ENCODE results near the gene NACAD. TPM values are rescaled to one million over a fixed set of nuclear protein-coding genes. Genes with fewer than 3 reads are reported as not detected.

The NACAD gene
- polyA plus RNA-seq, 2 of the 4 experiments (the other 2 are of a cell fraction) = 0.03 to 0.43 TPM

DNA sequence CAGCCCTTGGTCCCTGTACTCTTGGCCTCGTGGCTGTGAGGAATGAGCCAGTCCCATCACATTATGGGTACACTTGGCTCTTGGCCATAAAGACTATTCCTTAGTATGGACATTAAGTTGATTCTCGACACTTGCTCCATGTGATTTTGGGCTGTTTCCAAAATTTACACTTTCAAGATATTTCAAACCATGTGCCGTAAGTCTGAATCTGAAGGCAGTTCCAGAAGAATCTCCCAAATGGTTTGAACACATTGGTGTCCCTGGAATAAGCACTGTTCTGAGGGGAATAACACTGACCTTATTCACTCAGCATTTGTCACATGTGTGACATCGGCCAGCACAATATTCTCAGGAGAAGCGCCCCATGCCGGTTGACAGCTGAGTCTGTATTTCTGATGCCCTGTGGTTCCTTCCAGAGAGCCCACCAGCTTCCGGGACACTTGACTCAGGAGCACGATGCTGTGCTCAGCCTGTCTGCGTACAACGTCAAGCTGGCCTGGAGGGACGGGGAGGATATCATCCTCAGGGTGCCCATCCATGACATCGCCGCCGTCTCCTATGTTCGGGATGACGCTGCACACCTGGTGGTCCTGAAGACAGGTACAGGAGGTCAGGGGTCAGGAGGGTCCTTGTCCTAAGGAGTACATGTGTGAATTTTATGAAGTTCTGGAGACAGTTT lies 24.6 kb downstream of the NACAD start:
- Histone ChIP-seq H3K27ac (no peak overlapping the region), H3K4me2 (no peak overlapping the region), H3K9me3 (no peaks in the 10 kb centered on the region), H3K4me1 (no peaks in the 10 kb centered on the region), H3K4me3 (no peak overlapping the region)
- ATAC-seq = no peak
- WGBS (ENCODE audit: missing lambda C conversion rate) = 93% methylated on average over 16 of the region's 16 CpGs
- FAIRE-seq = no peak
- ChIA-PET POLR2A (no interaction called here), CTCF (no interaction called here)
- TF ChIP-seq HEYL (CRISPR knock-in tag; IDR thresholded peaks at IDR 0.05) (no peak), TP53 (CRISPR knock-in tag; IDR thresholded peaks at IDR 0.05) (no peak), SREBF2 (IDR thresholded peaks at IDR 0.05) (no peak), EHF (CRISPR knock-in tag; IDR thresholded peaks at IDR 0.05) (no peak), EP300 (IDR thresholded peaks at IDR 0.05) (no peak), KDM5A (IDR thresholded peaks at IDR 0.05) (no peak), RCOR1 (IDR thresholded peaks at IDR 0.05; ENCODE audit: low read depth, low read length) (no peak), MAFK (IDR thresholded peaks at IDR 0.05; ENCODE audit: partially characterized antibody) (no peak), MYC (IDR thresholded peaks at IDR 0.05; ENCODE audit: borderline replicate concordance, low read length) (no peak), ZSCAN20 (CRISPR knock-in tag; IDR thresholded peaks at IDR 0.05) (no peak), JUNB (IDR thresholded peaks at IDR 0.05) (no peak), SMC3 (IDR thresholded peaks at IDR 0.05) (no peak), ESRRA (IDR thresholded peaks at IDR 0.05; ENCODE audit: borderline replicate concordance, low read length) (no peak), HDAC2 (IDR thresholded peaks at IDR 0.05) (no peak)
- TF ChIP-seq, protein P1, sequence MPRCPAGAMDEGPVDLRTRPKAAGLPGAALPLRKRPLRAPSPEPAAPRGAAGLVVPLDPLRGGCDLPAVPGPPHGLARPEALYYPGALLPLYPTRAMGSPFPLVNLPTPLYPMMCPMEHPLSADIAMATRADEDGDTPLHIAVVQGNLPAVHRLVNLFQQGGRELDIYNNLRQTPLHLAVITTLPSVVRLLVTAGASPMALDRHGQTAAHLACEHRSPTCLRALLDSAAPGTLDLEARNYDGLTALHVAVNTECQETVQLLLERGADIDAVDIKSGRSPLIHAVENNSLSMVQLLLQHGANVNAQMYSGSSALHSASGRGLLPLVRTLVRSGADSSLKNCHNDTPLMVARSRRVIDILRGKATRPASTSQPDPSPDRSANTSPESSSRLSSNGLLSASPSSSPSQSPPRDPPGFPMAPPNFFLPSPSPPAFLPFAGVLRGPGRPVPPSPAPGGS (IDR thresholded peaks at IDR 0.05) = no peak
- TF ChIP-seq, protein P2, sequence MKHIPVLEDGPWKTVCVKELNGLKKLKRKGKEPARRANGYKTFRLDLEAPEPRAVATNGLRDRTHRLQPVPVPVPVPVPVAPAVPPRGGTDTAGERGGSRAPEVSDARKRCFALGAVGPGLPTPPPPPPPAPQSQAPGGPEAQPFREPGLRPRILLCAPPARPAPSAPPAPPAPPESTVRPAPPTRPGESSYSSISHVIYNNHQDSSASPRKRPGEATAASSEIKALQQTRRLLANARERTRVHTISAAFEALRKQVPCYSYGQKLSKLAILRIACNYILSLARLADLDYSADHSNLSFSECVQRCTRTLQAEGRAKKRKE (CRISPR knock-in tag; IDR thresholded peaks at IDR 0.05; ENCODE audit: low read depth) = no peak
- TF ChIP-seq, protein P3, sequence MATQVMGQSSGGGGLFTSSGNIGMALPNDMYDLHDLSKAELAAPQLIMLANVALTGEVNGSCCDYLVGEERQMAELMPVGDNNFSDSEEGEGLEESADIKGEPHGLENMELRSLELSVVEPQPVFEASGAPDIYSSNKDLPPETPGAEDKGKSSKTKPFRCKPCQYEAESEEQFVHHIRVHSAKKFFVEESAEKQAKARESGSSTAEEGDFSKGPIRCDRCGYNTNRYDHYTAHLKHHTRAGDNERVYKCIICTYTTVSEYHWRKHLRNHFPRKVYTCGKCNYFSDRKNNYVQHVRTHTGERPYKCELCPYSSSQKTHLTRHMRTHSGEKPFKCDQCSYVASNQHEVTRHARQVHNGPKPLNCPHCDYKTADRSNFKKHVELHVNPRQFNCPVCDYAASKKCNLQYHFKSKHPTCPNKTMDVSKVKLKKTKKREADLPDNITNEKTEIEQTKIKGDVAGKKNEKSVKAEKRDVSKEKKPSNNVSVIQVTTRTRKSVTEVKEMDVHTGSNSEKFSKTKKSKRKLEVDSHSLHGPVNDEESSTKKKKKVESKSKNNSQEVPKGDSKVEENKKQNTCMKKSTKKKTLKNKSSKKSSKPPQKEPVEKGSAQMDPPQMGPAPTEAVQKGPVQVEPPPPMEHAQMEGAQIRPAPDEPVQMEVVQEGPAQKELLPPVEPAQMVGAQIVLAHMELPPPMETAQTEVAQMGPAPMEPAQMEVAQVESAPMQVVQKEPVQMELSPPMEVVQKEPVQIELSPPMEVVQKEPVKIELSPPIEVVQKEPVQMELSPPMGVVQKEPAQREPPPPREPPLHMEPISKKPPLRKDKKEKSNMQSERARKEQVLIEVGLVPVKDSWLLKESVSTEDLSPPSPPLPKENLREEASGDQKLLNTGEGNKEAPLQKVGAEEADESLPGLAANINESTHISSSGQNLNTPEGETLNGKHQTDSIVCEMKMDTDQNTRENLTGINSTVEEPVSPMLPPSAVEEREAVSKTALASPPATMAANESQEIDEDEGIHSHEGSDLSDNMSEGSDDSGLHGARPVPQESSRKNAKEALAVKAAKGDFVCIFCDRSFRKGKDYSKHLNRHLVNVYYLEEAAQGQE (IDR thresholded peaks at IDR 0.05) = no peak
- TF ChIP-seq, protein P4, sequence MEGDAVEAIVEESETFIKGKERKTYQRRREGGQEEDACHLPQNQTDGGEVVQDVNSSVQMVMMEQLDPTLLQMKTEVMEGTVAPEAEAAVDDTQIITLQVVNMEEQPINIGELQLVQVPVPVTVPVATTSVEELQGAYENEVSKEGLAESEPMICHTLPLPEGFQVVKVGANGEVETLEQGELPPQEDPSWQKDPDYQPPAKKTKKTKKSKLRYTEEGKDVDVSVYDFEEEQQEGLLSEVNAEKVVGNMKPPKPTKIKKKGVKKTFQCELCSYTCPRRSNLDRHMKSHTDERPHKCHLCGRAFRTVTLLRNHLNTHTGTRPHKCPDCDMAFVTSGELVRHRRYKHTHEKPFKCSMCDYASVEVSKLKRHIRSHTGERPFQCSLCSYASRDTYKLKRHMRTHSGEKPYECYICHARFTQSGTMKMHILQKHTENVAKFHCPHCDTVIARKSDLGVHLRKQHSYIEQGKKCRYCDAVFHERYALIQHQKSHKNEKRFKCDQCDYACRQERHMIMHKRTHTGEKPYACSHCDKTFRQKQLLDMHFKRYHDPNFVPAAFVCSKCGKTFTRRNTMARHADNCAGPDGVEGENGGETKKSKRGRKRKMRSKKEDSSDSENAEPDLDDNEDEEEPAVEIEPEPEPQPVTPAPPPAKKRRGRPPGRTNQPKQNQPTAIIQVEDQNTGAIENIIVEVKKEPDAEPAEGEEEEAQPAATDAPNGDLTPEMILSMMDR (IDR thresholded peaks at IDR 0.05) = no peak
- TF ChIP-seq, protein P5, sequence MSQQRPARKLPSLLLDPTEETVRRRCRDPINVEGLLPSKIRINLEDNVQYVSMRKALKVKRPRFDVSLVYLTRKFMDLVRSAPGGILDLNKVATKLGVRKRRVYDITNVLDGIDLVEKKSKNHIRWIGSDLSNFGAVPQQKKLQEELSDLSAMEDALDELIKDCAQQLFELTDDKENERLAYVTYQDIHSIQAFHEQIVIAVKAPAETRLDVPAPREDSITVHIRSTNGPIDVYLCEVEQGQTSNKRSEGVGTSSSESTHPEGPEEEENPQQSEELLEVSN (IDR thresholded peaks at IDR 0.05; ENCODE audit: borderline replicate concordance, low read depth) = no peak
- DNase-seq (ENCODE audit: low read depth in 1 of 2, low spot score in 1 of 2) = no peak
